MV-4-11 (cell line): ENCODE measurements around the gene SCO2.
"Not testable (repeated sequence)": the region's sequence is repeated elsewhere in the genome, so short reads cannot be mapped to it uniquely, and the experiment has no call there.

Experiments used
- DNase-seq: peaks from one replicate; lab custom pipeline; 2025; lab: John Stamatoyannopoulos, UW

Gene SCO2

GRCh38 chr22:50520184-50520583 is 5.2 kb downstream of the SCO2 start:
- DNase-seq: not testable (repeated sequence)

- no peak for DNase-seq
These were observed 6.2 kb downstream of the SCO2 start for GRCh38 chr22:50519151-50519550.

- DNase-seq: no peak
These were observed 6.8 kb downstream of the SCO2 start for GRCh38 chr22:50518606-50519005.

GRCh38 chr22:50517495-50518260 is 7.7 kb downstream of the SCO2 start:
- no peak for DNase-seq

- no peak for DNase-seq
These were observed 8.5 kb downstream of the SCO2 start for GRCh38 chr22:50516891-50517290.

GRCh38 chr22:50516068-50516467 is 9.3 kb downstream of the SCO2 start:
- DNase-seq: no peak

- no peak for DNase-seq
These were observed 12.2 kb downstream of the SCO2 start for GRCh38 chr22:50513175-50513574.

GRCh38 chr22:50508897-50509296 is 16.5 kb downstream of the SCO2 start:
- no peak for DNase-seq

- peak; percentile 91 for DNase-seq
These were observed 17.2 kb downstream of the SCO2 start, which contains the start of gene NCAPH2 for GRCh38 chr22:50507991-50508884. NCAPH2 (plus strand) TSS chr22:50508224; CDS start chr22:50508338, 114 bp downstream.

GRCh38 chr22:50507421-50507990 is 17.9 kb downstream of the SCO2 start, which contains the start of gene LMF2:
LMF2 (minus strand) TSS chr22:50507702; CDS start chr22:50507675, 27 bp downstream.
- DNase-seq: peak; percentile 80

GRCh38 chr22:50506611-50507420 is 18.6 kb downstream of the SCO2 start:
- no peak for DNase-seq

- no peak for DNase-seq
These were observed 19.4 kb downstream of the SCO2 start for GRCh38 chr22:50505776-50506610.

- no peak for DNase-seq
These were observed 20.1 kb downstream of the SCO2 start for GRCh38 chr22:50505276-50505775.

GRCh38 chr22:50504369-50505211 is 20.8 kb downstream of the SCO2 start:
- DNase-seq: no peak

- no peak for DNase-seq
These were observed 21.8 kb downstream of the SCO2 start for GRCh38 chr22:50503475-50504145.

GRCh38 chr22:50502628-50503474 is 22.5 kb downstream of the SCO2 start:
- no peak for DNase-seq

GRCh38 chr22:50502096-50502495 is 23.3 kb downstream of the SCO2 start:
- no peak for DNase-seq

GRCh38 chr22:50500452-50500851 is 24.9 kb downstream of the SCO2 start:
- DNase-seq: no peak
